SW 1271 (cell line): ENCODE data around the gene PTGDR2.
A peak's percentile ranks its signal among the peaks of the same experiment; 100 is the strongest.

ENCODE experiments used
- DNase-seq, 2 experiments: peaks; one replicate each; lab custom pipeline; 2025; lab: John Stamatoyannopoulos, UW

Gene PTGDR2

GRCh38 chr11:60855726-60856633 is at the start of gene PTGDR2:
PTGDR2 (minus strand) TSS chr11:60855950; CDS start chr11:60853722, 2,228 bp downstream.
- DNase-seq = no peak

GRCh38 chr11:60905047-60905446 is 49.3 kb upstream of the PTGDR2 start:
- no peak for DNase-seq

GRCh38 chr11:60902625-60903024 is 46.9 kb upstream of the PTGDR2 start:
- DNase-seq = no peak

GRCh38 chr11:60900673-60901404 is 45.1 kb upstream of the PTGDR2 start:
- DNase-seq = no peak

- DNase-seq = no peak
Observed at GRCh38 chr11:60899977-60900376, 44.2 kb upstream of the PTGDR2 start.

- DNase-seq = peak; percentile 30 to 60
Observed at GRCh38 chr11:60899046-60899936, 43.5 kb upstream of the PTGDR2 start.

- no peak for DNase-seq
Observed at GRCh38 chr11:60897496-60897895, 41.7 kb upstream of the PTGDR2 start.

- no peak for DNase-seq
Observed at GRCh38 chr11:60895687-60896086, 39.9 kb upstream of the PTGDR2 start.

- DNase-seq = no peak
Observed at GRCh38 chr11:60891103-60891741, 35.5 kb upstream of the PTGDR2 start.

GRCh38 chr11:60890696-60891095 is 34.9 kb upstream of the PTGDR2 start:
- DNase-seq = no peak

GRCh38 chr11:60889869-60890311 is 34.1 kb upstream of the PTGDR2 start:
- no peak for DNase-seq

GRCh38 chr11:60887556-60887955 is 31.8 kb upstream of the PTGDR2 start:
- DNase-seq = peak in 1 of 2 experiments; percentile 19

GRCh38 chr11:60880643-60881282 is 25.0 kb upstream of the PTGDR2 start:
- DNase-seq = no peak

- DNase-seq = no peak
Observed at GRCh38 chr11:60879971-60880588, 24.3 kb upstream of the PTGDR2 start.

GRCh38 chr11:60879104-60879503 is 23.4 kb upstream of the PTGDR2 start:
- DNase-seq = no peak

- DNase-seq = no peak
Observed at GRCh38 chr11:60878245-60879101, 22.7 kb upstream of the PTGDR2 start.

- DNase-seq = no peak
Observed at GRCh38 chr11:60876168-60876485, 20.4 kb upstream of the PTGDR2 start.

GRCh38 chr11:60875366-60876167 is 19.8 kb upstream of the PTGDR2 start:
- no peak for DNase-seq
